CD4-positive, alpha-beta T cell (primary cell): ENCODE results near the gene GJA9. TPM values are rescaled to one million over a fixed set of nuclear protein-coding genes. Genes with fewer than 3 reads are reported as not detected.

Source experiments
- ATAC-seq: fragments of 200-7000 bp; cut with Tn5 transposase; one replicate; pipeline ENCODE4 v1.10.0; 2022; ENCODE audit warnings: mild to moderate bottlenecking; ENCODE audit not compliant: poor library complexity
- CTCF ChIA-PET: fragments of 350-600 bp; sonication (Branson Sonifier 250); formaldehyde crosslinking; loops from one replicate; lab custom pipeline; 2021; ENCODE audit warnings: antibody characterized with exemption, inconsistent platforms; lab: Charles Lee
- POLR2A ChIA-PET: fragments of 350-600 bp; sonication (Branson Sonifier 250); formaldehyde crosslinking; loops from one replicate; lab custom pipeline; 2021; ENCODE audit warnings: antibody characterized with exemption, inconsistent platforms; lab: Charles Lee
- DNase-seq, 14 experiments: peaks; one replicate each; pipeline ENCODE4 v3.0.0-alpha.2; 2013 to 2020; ENCODE audit warnings: mixed read lengths in 2 of 14
- H3K27ac ChIP-seq, 2 donors: one replicate each; pipeline versions ENCODE4 v1.5.1 to v1.7.0; 2013; ENCODE audit warnings: low read length in 2 of 2, low read depth in 1 of 2, mild to moderate bottlenecking in 1 of 2
- H3K27me3 ChIP-seq, 2 experiments: 1 replicate in 1 of 2; 2 replicates in 1 of 2; pipeline versions ENCODE4 v1.6.1 to v1.7.0; 2013; ENCODE audit warnings: low read length in 2 of 2, control low read depth in 1 of 2, mild to moderate bottlenecking in 1 of 2, moderate library complexity in 1 of 2; ENCODE audit not compliant: insufficient read depth in 2 of 2, control insufficient read depth in 1 of 2
- H3K36me3 ChIP-seq: one replicate; pipeline ENCODE4 v1.6.1; 2013; ENCODE audit warnings: low read length, control low read depth; ENCODE audit not compliant: insufficient read depth
- H3K4me1 ChIP-seq: one replicate; pipeline ENCODE4 v1.6.1; 2013; ENCODE audit warnings: low read length, control low read depth; ENCODE audit not compliant: insufficient read depth
- H3K4me3 ChIP-seq: one replicate; pipeline ENCODE4 v1.5.1; 2013; ENCODE audit warnings: mild to moderate bottlenecking, low read length, moderate library complexity
- H3K9me3 ChIP-seq, 2 experiments: 1 replicate in 1 of 2; 2 replicates in 1 of 2; pipeline versions ENCODE4 v1.6.1 to v1.7.0; 2013; ENCODE audit warnings: low read length in 2 of 2, mild to moderate bottlenecking in 2 of 2, control low read depth in 1 of 2, moderate library complexity in 1 of 2; ENCODE audit not compliant: control insufficient read depth in 1 of 2, insufficient read depth in 1 of 2
- H3K27ac Mint-ChIP-seq: one replicate; pipeline ENCODE4 v1.8.0; 2020; ENCODE audit warnings: mixed read lengths
- H3K27me3 Mint-ChIP-seq: one replicate; pipeline ENCODE4 v1.8.0; 2021; ENCODE audit warnings: mixed read lengths
- H3K36me3 Mint-ChIP-seq: one replicate; pipeline ENCODE4 v1.8.0; 2021; ENCODE audit warnings: low read depth, mixed read lengths
- H3K4me1 Mint-ChIP-seq: one replicate; pipeline ENCODE4 v1.8.0; 2021; ENCODE audit warnings: low read depth, mixed read lengths
- H3K4me3 Mint-ChIP-seq: one replicate; pipeline ENCODE4 v1.8.0; 2020; ENCODE audit warnings: mild to moderate bottlenecking, mixed read lengths
- H3K9me3 Mint-ChIP-seq: one replicate; pipeline ENCODE4 v1.8.0; 2020; ENCODE audit warnings: mixed read lengths
- CTCF ChIP-seq: fragments of 200-600 bp; IDR thresholded peaks from one replicate; pipeline ENCODE4 v1.8.0; 2022; ENCODE audit warnings: antibody characterized with exemption, mild to moderate bottlenecking
- intact Hi-C, 2 experiments: fragments of 100-400 bp; cut with DNase I in 1 of 2; cut with micrococcal nuclease in 1 of 2; formaldehyde crosslinking; loops; one replicate each; pipeline versions ENCODE4 v1.15.1 to v1.9.0; 2023 to 2025; cut with DNase I, micrococcal nuclease
- total RNA-seq, 174 experiments: library from RNA in 2 of 174; stranded (reverse) in 2 of 174; gene quantifications; one replicate each; pipeline ENCODE4 v1.2.3 and lab custom pipeline; 2021 to 2026

GJA9 gene
- total RNA-seq, 2 experiments from 2014 or later, result not detected

- H3K9me3 Mint-ChIP-seq, result no peaks in the 10 kb centered on the region
- H3K36me3 Mint-ChIP-seq, result no peaks in the 10 kb centered on the region
- no peak overlapping the region for H3K4me3 Mint-ChIP-seq
- no peak for TF ChIP-seq CTCF
- Histone ChIP-seq H3K27me3 (no peaks in the 10 kb centered on the region), H3K27ac (no peak overlapping the region), H3K4me3 (no peak overlapping the region), H3K36me3 (no peaks in the 10 kb centered on the region), H3K9me3 (peaks cover 8 to 15% of the 10 kb centered on the region in 2 experiments), H3K4me1 (no peaks in the 10 kb centered on the region)
- ChIA-PET POLR2A (no interaction called here), CTCF (no interaction called here)
- DNase-seq (no peak), ATAC-seq (no peak)
- H3K27me3 Mint-ChIP-seq, result no peaks in the 10 kb centered on the region
- no peaks in the 10 kb centered on the region for H3K4me1 Mint-ChIP-seq
- intact Hi-C loops, result no loop called here
- no peak overlapping the region for H3K27ac Mint-ChIP-seq
Observed at GRCh38 chr1:38905985-38906384, 24.6 kb upstream of the GJA9 start.

GRCh38 chr1:38899560-38899959 lies 18.2 kb upstream of the GJA9 start:
- no peak for TF ChIP-seq CTCF
- no peak overlapping the region for H3K4me3 Mint-ChIP-seq
- Histone ChIP-seq H3K36me3 (no peaks in the 10 kb centered on the region), H3K4me1 (no peaks in the 10 kb centered on the region), H3K4me3 (no peak overlapping the region), H3K27me3 (no peaks in the 10 kb centered on the region), H3K27ac (no peak overlapping the region), H3K9me3 (no peaks in the 10 kb centered on the region)
- no peaks in the 10 kb centered on the region for H3K9me3 Mint-ChIP-seq
- intact Hi-C loops, result loop anchor here in 1 of 2 experiments (10.0 kb wide), 1 partner anchor 195 kb away; no protein-coding TSS in a partner anchor
- ChIA-PET CTCF (no interaction called here), POLR2A (interaction anchor here (0.7 kb wide), 1 partner anchor 18 kb away, joined by 4 read pairs; no protein-coding TSS in a partner anchor)
- no peaks in the 10 kb centered on the region for H3K27me3 Mint-ChIP-seq
- H3K36me3 Mint-ChIP-seq, result no peaks in the 10 kb centered on the region
- H3K27ac Mint-ChIP-seq, result no peak overlapping the region
- ATAC-seq, result no peak
- no peaks in the 10 kb centered on the region for H3K4me1 Mint-ChIP-seq
- no peak for DNase-seq

GRCh38 chr1:38898653-38899230 lies 17.4 kb upstream of the GJA9 start:
- Mint-ChIP-seq H3K4me1 (no peaks in the 10 kb centered on the region), H3K27me3 (no peaks in the 10 kb centered on the region), H3K4me3 (no peak overlapping the region), H3K36me3 (no peaks in the 10 kb centered on the region), H3K9me3 (no peaks in the 10 kb centered on the region), H3K27ac (no peak overlapping the region)
- CTCF ChIA-PET, result no interaction called here
- H3K4me1 ChIP-seq, result no peaks in the 10 kb centered on the region
- no peak for TF ChIP-seq CTCF
- no peaks in the 10 kb centered on the region for H3K27me3 ChIP-seq
- H3K9me3 ChIP-seq, result no peaks in the 10 kb centered on the region
- ATAC-seq (no peak), DNase-seq (no peak)
- intact Hi-C loops, result loop anchor here in 1 of 2 experiments (10.0 kb wide), 1 partner anchor 196 kb away; no protein-coding TSS in a partner anchor
- H3K36me3 ChIP-seq, result no peaks in the 10 kb centered on the region
- POLR2A ChIA-PET, result no interaction called here
- H3K4me3 ChIP-seq, result no peak overlapping the region
- H3K27ac ChIP-seq, result no peak overlapping the region
